Endothelial cell of umbilical vein (primary cell): ENCODE measurements around the gene SETX. TPM values are rescaled to one million over a fixed set of nuclear protein-coding genes. Genes with fewer than 3 reads are reported as not detected.

Experiments
- BruUV-seq: library from RNA; stranded (reverse); fragments of 400-500 nt; replicated peaks from 2 replicates; lab custom pipeline; 2021; lab: Mats Ljungman, UMichigan
- CTCF ChIA-PET: fragments of 300-600, 350-600 bp; sonication (Branson Sonifier 250); formaldehyde crosslinking; loops from one replicate; lab custom pipeline; 2021; ENCODE audit warnings: antibody characterized with exemption, inconsistent platforms; lab: Charles Lee
- POLR2A ChIA-PET: fragments of 300-600, 350-600 bp; sonication (Branson Sonifier 250); formaldehyde crosslinking; loops from one replicate; lab custom pipeline; 2021; ENCODE audit warnings: antibody characterized with exemption, inconsistent platforms; lab: Charles Lee
- DNase-seq: peaks from one replicate; pipeline ENCODE4 v3.0.0-alpha.2; 2011; ENCODE audit warnings: low read depth, low spot score
- FAIRE-seq: peaks from 2 replicates; lab custom pipeline; 2011; peaks lifted over from hg19 to GRCh38; lab: Jason Lieb, UNC
- H2AFZ ChIP-seq: 2 replicates; pipeline ENCODE4 v1.6.0; 2012; ENCODE audit warnings: low read depth, low read length, control low read depth, inconsistent platforms
- H3K27ac ChIP-seq: 2 replicates; pipeline ENCODE4 v1.5.1; 2011; ENCODE audit warnings: low read depth, mild to moderate bottlenecking, control low read depth, low read length, moderate library complexity; ENCODE audit not compliant: insufficient read depth
- H3K27me3 ChIP-seq, 2 experiments: 2 replicates each; pipeline versions ENCODE4 v1.6.0 to v1.6.1; 2011; ENCODE audit warnings: low read length in 2 of 2, mixed read lengths in 1 of 2; ENCODE audit not compliant: control insufficient read depth in 2 of 2, insufficient read depth in 2 of 2
- H3K36me3 ChIP-seq, 2 experiments: 2 replicates in 1 of 2; 3 replicates in 1 of 2; pipeline ENCODE4 v1.5.1; 2011; ENCODE audit warnings: low read length in 2 of 2, mild to moderate bottlenecking in 1 of 2, moderate library complexity in 1 of 2; ENCODE audit not compliant: control insufficient read depth in 2 of 2, insufficient read depth in 2 of 2; ENCODE audit errors: extremely low read depth in 1 of 2
- H3K4me1 ChIP-seq: 3 replicates; pipeline ENCODE4 v1.5.1; 2011; ENCODE audit warnings: mild to moderate bottlenecking, low read length; ENCODE audit not compliant: control insufficient read depth, insufficient read depth; ENCODE audit errors: extremely low read depth
- H3K4me2 ChIP-seq: 2 replicates; pipeline ENCODE4 v1.6.1; 2011; ENCODE audit warnings: low read length, control low read depth, mixed read lengths; ENCODE audit not compliant: insufficient read depth
- H3K4me3 ChIP-seq, 3 experiments: fragments of 200-600 bp in 1 of 3; sonication (generic), shearing (Covaris generic) in 1 of 3; replicated peaks in 1 of 3; 2 replicates each; pipeline ENCODE4 v1.5.1; 2011 to 2016; ENCODE audit warnings: control low read depth in 3 of 3, low read length in 3 of 3, mild to moderate bottlenecking in 2 of 3, inconsistent platforms in 1 of 3, low read depth in 1 of 3, moderate library complexity in 1 of 3; ENCODE audit not compliant: insufficient read depth in 1 of 3
- H3K79me2 ChIP-seq: 2 replicates; pipeline ENCODE4 v1.6.0; 2012; ENCODE audit warnings: low read length, inconsistent platforms; ENCODE audit not compliant: control insufficient read depth, insufficient read depth
- H3K9ac ChIP-seq: replicated peaks from 2 replicates; pipeline ENCODE3; 2011; ENCODE audit warnings: low read length, control low read depth; ENCODE audit not compliant: insufficient read depth; ENCODE audit errors: extremely low read depth
- H3K9me1 ChIP-seq: replicated peaks from 3 replicates; pipeline ENCODE4 v1.6.0; 2011; ENCODE audit warnings: mild to moderate bottlenecking, low read length; ENCODE audit not compliant: control insufficient read depth, insufficient read depth; ENCODE audit errors: extremely low read depth
- H3K9me3 ChIP-seq: replicated peaks from 2 replicates; pipeline ENCODE4 v1.5.1; 2012; ENCODE audit warnings: low read length, inconsistent platforms; ENCODE audit not compliant: control insufficient read depth, insufficient read depth
- H4K20me1 ChIP-seq: replicated peaks from 2 replicates; pipeline ENCODE3; 2011; ENCODE audit warnings: mild to moderate bottlenecking, low read length; ENCODE audit not compliant: control insufficient read depth, insufficient read depth; ENCODE audit errors: extremely low read depth
- EZH2 ChIP-seq: IDR thresholded peaks from 2 replicates; pipeline ENCODE4 v1.6.1; 2012; ENCODE audit warnings: borderline replicate concordance, low read depth, mild to moderate bottlenecking, moderate library complexity, low read length, inconsistent platforms; ENCODE audit not compliant: severe bottlenecking
- FOS ChIP-seq: IDR thresholded peaks from 2 replicates; pipeline ENCODE4 v1.6.1; 2011; ENCODE audit warnings: mild to moderate bottlenecking, low read length, moderate library complexity, borderline replicate concordance; ENCODE audit not compliant: insufficient read depth
- GATA2 ChIP-seq: IDR thresholded peaks from 2 replicates; pipeline ENCODE4 v1.7.0; 2011; ENCODE audit warnings: low read depth, mild to moderate bottlenecking, moderate library complexity, mixed read lengths, low read length; ENCODE audit not compliant: insufficient read length, insufficient read depth
- JUN ChIP-seq: IDR thresholded peaks from 2 replicates; pipeline ENCODE4 v1.6.1; 2011; ENCODE audit warnings: borderline replicate concordance, low read depth; ENCODE audit not compliant: insufficient read length, insufficient read depth
- MYC ChIP-seq: IDR thresholded peaks from one replicate; pipeline ENCODE4 v1.6.1; 2011; ENCODE audit warnings: mild to moderate bottlenecking, low read depth, low read length
- POLR2A ChIP-seq: IDR thresholded peaks from 2 replicates; pipeline ENCODE4 v1.6.1; 2012; ENCODE audit warnings: low read depth, mild to moderate bottlenecking, control low read depth, low read length
- POLR2AphosphoS5 ChIP-seq: IDR thresholded peaks from 2 replicates; pipeline ENCODE4 v1.6.1; 2012; ENCODE audit warnings: low read depth, mild to moderate bottlenecking, control low read depth, low read length, moderate library complexity; ENCODE audit not compliant: insufficient read depth
- dilution Hi-C: fragments of 300-500 bp; cut with MboI; formaldehyde crosslinking; loops from one replicate; pipeline ENCODE4 v1.15.0; 2019; ENCODE audit warnings: low sequenced_read_pairs; ENCODE audit not compliant: extremely low pct_ligation_motif_present
- intact Hi-C: fragments of 100-400 bp; cut with micrococcal nuclease; formaldehyde crosslinking; loops from one replicate; pipeline ENCODE4 v1.10.0; 2022
- polyA plus RNA-seq, 4 experiments: library from polyadenylated mRNA; depleted of rRNA in 3 of 4; stranded (reverse) in 3 of 4; unstranded in 1 of 4; fragments of >200 nt; gene quantifications; 2 replicates each; pipeline versions ENCODE4 v1.2.1 to v1.2.3, GENCODE V29; 2011 to 2012; ENCODE audit warnings: missing spikeins in 1 of 4
- total RNA-seq: library from RNA; stranded (reverse); gene quantifications from 2 replicates; pipeline ENCODE4 v1.2.3, GENCODE V29; 2021
- TF ChIP-seq, protein P1 (sequence below): IDR thresholded peaks from 2 replicates; pipeline ENCODE4 v1.6.1; 2011; ENCODE audit not compliant: insufficient read depth, insufficient read length
- TF ChIP-seq, protein P2 (sequence below), 2 donors: IDR thresholded peaks; 1 replicate in 1 of 2; 2 replicates in 1 of 2; pipeline ENCODE4 v1.5.1; 2011; ENCODE audit warnings: low read length in 2 of 2, mild to moderate bottlenecking in 2 of 2, moderate library complexity in 2 of 2, control low read depth in 1 of 2, inconsistent platforms in 1 of 2, low read depth in 1 of 2; ENCODE audit not compliant: insufficient read depth in 1 of 2; ENCODE audit errors: extremely low read depth in 1 of 2

Gene SETX
- total and polyA plus RNA-seq, 2 donors (not counting 3 experiments of a cell fraction or from before 2014, with no cell fraction given) = 20.9 to 47.7 TPM

DNA sequence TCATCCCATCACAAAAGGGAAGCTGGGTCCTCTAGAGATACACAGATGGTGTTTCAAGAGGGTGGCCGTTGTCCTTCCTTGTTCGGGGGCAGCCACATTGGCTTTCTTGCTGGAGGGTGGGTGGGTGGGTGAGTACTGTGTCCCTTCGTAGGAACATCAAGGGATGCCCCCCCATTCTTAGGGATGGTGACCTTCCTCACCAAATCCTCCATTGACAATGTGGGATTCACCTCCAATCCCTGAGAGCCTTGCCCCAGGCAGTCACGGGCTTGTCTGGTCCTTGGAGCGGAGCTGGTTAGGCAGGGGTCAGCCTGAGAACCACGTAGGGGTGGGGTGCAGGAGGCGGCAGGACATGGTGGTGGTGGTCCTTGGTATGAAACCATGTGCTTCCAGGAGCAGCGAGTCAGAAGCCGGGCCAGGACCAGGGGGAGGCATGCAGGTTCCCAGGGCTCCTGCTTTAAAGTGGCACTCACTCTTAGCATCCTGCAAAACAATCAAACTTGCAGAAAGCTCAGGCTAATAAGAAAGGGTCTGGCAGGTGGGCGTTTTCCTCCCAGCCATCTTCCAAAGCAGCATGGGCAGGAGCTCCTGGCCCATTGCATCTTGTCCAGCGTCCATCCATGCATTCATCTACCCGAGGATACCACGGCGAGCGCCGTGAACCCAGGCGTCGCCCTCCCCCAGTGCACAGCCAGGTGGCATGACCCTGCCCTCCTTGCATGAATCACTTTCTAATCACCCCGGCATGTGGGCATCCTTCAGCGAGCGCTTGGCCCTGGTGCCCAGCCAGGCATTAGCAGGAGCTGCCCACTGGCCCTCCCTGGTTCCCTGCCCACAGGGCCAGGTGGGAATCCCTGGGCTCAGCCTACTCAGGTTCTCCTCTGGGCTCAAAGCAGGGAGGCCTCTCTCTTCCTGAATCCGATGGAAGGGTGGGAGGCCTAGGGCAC, 116.5 kb downstream of the SETX start:
- TF ChIP-seq FOS = no peak
- no peak for TF ChIP-seq EZH2
- TF ChIP-seq POLR2AphosphoS5 = no peak
- TF ChIP-seq MYC = no peak
- no peak for TF ChIP-seq POLR2A
- TF ChIP-seq, protein P1, sequence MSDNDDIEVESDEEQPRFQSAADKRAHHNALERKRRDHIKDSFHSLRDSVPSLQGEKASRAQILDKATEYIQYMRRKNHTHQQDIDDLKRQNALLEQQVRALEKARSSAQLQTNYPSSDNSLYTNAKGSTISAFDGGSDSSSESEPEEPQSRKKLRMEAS = no peak
- TF ChIP-seq JUN = no peak
- TF ChIP-seq, protein P2, sequence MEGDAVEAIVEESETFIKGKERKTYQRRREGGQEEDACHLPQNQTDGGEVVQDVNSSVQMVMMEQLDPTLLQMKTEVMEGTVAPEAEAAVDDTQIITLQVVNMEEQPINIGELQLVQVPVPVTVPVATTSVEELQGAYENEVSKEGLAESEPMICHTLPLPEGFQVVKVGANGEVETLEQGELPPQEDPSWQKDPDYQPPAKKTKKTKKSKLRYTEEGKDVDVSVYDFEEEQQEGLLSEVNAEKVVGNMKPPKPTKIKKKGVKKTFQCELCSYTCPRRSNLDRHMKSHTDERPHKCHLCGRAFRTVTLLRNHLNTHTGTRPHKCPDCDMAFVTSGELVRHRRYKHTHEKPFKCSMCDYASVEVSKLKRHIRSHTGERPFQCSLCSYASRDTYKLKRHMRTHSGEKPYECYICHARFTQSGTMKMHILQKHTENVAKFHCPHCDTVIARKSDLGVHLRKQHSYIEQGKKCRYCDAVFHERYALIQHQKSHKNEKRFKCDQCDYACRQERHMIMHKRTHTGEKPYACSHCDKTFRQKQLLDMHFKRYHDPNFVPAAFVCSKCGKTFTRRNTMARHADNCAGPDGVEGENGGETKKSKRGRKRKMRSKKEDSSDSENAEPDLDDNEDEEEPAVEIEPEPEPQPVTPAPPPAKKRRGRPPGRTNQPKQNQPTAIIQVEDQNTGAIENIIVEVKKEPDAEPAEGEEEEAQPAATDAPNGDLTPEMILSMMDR (IDR thresholded peaks at IDR 0.05; ENCODE audit: extremely low read depth in 1 of 2, insufficient read depth in 1 of 2, low read depth in 1 of 2, low read length in 2 of 2) = no peak
- no peak for TF ChIP-seq GATA2
- H3K79me2 ChIP-seq = no peaks in the 10 kb centered on the region
- no peak overlapping the region for H2AFZ ChIP-seq
- H4K20me1 ChIP-seq = no peaks in the 10 kb centered on the region
- H3K27me3 ChIP-seq = peaks cover 0 to 4% of the 10 kb centered on the region in 2 experiments
- DNase-seq (no peak), FAIRE-seq (no peak)
- dilution Hi-C loops (no loop called here), intact Hi-C loops (no loop called here)
- no peak overlapping the region for H3K27ac ChIP-seq
- H3K9me1 ChIP-seq = no peaks in the 10 kb centered on the region
- H3K4me2 ChIP-seq = no peak overlapping the region
- H3K9me3 ChIP-seq = no peaks in the 10 kb centered on the region
- CTCF ChIA-PET = interaction anchor here (1.1 to 10.1 kb wide), 15 partner anchors 8 to 483 kb away, joined by 3 to 408 read pairs (median 6); no protein-coding TSS in a partner anchor
- no peak overlapping the region for H3K9ac ChIP-seq
- no peak overlapping the region for H3K4me3 ChIP-seq
- no peaks in the 10 kb centered on the region for H3K36me3 ChIP-seq
- POLR2A ChIA-PET = no interaction called here
- H3K4me1 ChIP-seq = peaks cover 7% of the 10 kb centered on the region
- BruUV-seq = no TSS peak
